ENCODE measurements around the gene HMGN4.

DNA sequence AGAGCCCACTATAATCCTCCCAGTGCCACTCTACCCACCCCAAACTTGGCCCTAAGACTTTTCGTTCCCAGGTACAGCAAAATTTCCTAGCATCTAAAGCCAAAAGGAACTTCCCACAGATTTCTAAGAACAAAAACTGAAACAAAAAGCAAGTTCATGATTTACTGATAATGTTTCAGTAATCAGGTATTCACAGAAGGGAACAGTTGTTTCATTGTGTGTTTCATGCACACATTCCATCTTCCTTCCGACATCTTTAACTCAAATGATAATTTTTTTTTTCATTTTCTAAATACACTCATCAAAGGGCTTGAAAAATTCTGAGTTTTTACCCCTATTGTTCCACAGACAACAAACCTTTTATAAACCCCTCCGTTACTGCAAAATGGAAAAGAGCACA lies 44.0 kb upstream of the HMGN4 start:
- TF ChIP-seq, protein P1, sequence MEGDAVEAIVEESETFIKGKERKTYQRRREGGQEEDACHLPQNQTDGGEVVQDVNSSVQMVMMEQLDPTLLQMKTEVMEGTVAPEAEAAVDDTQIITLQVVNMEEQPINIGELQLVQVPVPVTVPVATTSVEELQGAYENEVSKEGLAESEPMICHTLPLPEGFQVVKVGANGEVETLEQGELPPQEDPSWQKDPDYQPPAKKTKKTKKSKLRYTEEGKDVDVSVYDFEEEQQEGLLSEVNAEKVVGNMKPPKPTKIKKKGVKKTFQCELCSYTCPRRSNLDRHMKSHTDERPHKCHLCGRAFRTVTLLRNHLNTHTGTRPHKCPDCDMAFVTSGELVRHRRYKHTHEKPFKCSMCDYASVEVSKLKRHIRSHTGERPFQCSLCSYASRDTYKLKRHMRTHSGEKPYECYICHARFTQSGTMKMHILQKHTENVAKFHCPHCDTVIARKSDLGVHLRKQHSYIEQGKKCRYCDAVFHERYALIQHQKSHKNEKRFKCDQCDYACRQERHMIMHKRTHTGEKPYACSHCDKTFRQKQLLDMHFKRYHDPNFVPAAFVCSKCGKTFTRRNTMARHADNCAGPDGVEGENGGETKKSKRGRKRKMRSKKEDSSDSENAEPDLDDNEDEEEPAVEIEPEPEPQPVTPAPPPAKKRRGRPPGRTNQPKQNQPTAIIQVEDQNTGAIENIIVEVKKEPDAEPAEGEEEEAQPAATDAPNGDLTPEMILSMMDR (IDR thresholded peaks at IDR 0.05 in 2 of 3, conservative IDR thresholded peaks at IDR 0.05 in 1 of 3; ENCODE audit: borderline replicate concordance in 1 of 3, insufficient read depth in 1 of 3, low read depth in 2 of 3, low read length in 2 of 3) = no peak
- TF ChIP-seq POLR2A (IDR thresholded peaks at IDR 0.05; ENCODE audit: borderline replicate concordance, extremely low read depth, insufficient read depth, insufficient read length) = no peak

Measured in HCT116 (cell line).